CD4-positive, alpha-beta T cell treated with Interleukin-10 for 1 hour (primary cell): Measurements from ENCODE around the gene ITFG2.

Experiments
- DNase-seq: peaks from one replicate; pipeline ENCODE4 v3.0.0-alpha.2; 2020

Gene ITFG2

DNA sequence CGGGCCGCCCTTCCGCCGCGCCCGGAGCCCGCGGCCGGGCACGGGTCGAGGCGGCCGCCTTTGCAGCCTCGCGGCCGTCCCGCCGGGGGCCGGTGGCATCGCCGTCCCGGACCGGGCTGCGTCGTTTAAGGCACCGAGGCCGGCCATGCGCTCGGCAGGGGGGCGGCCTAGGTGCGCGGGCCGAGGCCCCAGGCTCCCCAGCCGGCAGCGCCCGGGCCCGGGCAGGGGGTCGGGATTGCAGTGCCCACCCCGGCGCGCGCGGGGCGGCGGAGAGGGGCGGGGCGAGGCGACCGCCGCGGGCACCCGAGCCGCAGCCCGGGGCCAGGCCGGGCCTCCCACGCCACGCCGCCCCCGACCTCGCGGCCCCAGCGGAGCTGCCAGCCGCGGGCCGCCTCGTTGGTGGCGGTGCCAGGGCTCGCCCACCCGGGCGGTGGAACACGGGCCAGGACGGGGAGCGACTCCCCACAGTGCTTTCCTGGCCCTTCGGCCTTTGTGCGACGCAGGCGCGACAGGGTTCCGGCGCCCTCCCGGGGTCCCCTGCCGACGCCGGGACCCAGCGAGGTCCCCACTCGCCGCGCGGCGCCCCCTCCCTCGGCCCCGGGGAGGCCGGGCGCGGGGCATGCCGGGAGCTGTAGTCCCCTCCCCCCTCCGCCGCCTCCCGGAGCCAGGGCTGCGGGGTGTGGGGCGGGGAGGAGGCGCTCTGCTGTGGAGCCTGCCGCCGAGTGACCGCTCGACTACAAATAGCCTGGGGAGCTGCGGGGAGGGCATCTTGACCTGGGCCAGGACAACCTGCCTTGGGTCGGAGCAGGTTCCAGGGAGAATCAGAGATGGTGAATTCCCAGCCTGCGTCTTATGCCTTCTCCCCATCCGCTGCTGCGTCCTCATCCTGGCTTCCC lies 16.9 kb upstream of the ITFG2 start:
- DNase-seq, result peak; percentile 74

DNA sequence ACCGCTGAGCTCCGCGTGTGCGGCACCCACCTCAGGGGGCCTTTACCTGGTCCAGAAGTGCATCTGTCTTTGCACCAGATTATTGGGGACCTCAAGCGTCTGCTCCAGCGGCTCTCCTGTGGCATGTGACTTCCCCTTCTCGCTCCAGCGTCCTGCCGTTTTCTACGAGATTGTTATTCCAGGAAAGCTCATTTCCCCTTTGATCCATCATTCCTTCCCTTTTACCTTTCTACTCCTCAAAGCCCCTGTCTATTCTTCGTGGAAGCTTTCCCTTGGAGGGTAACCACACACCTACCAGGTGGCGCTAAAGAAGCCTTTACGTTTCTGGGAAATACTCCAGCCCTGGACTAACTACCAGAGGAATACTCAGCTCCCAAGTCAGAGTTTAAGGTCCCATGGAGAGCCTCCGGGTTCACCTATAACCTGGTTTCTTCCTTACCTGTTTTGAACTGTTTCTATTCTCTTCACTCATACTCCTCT lies 16.2 kb upstream of the ITFG2 start:
- no peak for DNase-seq

GRCh38 chr12:2797721-2798418 lies 14.6 kb upstream of the ITFG2 start:
- DNase-seq, result no peak

- no peak for DNase-seq
Observed at GRCh38 chr12:2800046-2800570, 12.4 kb upstream of the ITFG2 start.

GRCh38 chr12:2801044-2801783 lies 11.3 kb upstream of the ITFG2 start:
- DNase-seq, result no peak

- no peak for DNase-seq
Observed at GRCh38 chr12:2803635-2804392, 8.7 kb upstream of the ITFG2 start.

DNA sequence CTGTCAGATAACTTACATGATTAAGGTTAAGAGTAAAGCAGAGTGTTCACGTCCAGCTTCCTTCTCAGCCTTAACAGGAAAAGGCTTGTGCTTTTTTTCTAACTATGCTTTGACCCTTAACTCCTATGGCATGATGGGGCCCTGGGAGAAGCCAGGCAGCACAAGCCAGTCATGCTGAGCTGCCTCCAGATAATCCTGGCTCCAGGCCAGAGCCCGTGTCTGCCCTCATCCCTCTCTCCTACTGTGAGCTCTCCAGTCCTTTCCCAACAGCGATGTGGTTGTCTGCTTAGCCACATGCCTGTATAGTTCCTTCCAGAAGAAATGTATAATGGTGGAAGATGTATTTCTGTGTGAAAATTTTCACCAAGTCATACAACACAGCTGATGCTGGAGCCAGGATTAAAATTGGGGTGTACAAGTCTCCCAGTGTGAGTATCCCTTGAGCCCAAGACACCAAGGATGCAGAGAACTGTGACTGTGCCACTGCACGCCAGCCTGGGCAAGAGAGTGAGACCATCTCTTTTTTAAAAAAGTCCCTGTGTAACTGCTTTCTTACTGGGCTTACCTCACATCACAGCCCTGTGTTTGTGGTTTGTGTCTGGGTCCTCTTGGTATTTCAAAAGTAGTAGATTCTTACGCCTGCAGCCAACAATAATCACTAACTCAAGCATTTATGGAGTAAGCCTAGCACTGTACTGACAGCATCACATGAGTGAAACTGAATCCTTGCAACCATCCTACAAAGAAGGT lies 7.9 kb upstream of the ITFG2 start:
- DNase-seq, result no peak

GRCh38 chr12:2805143-2805520 lies 7.3 kb upstream of the ITFG2 start:
- no peak for DNase-seq

GRCh38 chr12:2806700-2807099 lies 5.8 kb upstream of the ITFG2 start:
- no peak for DNase-seq

DNA sequence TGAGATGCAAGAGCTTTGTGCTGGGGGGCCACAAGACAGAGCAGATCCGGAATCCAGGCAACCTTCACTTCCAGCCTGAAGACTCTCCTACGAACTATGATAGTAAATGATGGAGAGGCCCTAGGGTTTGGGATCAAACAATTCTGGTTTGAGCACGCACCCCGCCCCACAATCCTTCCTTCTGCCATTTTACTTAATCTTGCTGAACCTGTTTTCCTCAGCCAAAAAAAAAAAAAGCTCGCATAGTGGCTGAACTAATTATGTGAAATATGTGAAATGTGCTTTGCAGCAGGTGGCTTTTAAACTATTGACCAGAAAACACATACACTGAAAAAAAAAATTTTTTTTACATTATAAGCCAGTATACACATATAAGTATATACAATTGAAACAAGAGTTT lies 667 bp upstream of the ITFG2 start:
- DNase-seq, result no peak

- peak; percentile 66 for DNase-seq
Observed at GRCh38 chr12:2813214-2814185, 1.0 kb downstream of the ITFG2 start.

- no peak for DNase-seq
Observed at GRCh38 chr12:2819810-2820209, 7.3 kb downstream of the ITFG2 start.

GRCh38 chr12:2820432-2820831 lies 8.0 kb downstream of the ITFG2 start:
- DNase-seq, result no peak

DNA sequence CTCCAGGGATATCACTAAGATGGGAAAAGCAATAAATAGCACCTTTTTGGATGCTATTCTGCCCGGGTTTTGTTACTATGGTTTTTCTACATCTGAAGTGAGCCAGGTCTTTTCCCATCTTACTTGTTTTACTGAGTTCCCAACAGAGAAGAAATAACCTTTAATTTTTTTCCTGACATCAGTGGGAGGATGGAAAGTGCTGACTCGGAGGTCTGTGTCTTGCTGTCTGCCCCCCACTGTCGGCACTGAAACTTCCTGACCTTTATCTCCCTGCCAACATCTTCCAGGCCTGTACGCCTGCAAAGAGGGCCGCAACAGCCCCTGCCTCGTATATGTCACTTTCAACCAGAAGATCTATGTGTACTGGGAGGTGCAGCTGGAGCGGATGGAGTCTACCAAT lies 11.0 kb downstream of the ITFG2 start:
- no peak for DNase-seq

DNA sequence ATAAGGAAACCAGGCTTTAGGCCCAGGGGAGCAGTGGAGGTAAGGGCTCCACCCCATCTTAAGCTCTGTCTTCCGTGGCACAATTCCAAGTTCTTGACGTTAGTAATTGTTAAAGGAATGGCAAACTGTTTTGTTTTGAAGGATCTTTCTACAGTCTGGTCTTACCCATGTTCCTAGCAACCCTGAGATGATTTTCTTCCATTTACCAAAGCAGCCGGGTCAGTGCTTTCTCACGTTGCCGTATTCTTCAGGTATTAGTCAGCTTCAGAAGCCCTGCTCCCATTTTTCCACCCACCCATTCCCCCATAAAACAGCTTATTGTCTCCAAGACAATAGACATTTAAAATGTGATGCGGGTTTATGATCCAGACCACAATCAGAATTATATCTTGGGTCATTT lies 12.1 kb downstream of the ITFG2 start:
- no peak for DNase-seq

DNA sequence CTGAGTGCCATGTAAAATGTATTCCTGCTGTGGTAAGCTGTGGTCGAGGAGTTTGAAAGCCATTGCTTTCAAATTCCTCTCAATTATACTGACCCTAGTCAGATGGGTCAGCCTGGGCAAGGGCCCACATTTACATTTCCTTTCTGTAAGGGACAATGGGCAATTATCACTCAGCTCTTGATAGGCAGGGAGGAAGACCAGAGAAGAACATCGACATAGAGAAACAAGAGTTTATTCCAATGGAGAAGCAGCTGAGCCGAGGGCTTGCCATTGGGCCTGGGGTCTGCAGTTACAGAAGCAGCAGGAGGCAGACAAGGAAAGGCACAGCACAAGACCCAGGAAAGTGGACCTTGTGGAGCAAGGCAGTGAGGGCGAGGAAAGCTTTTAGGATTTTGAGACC lies 12.7 kb downstream of the ITFG2 start:
- DNase-seq, result no peak

DNA sequence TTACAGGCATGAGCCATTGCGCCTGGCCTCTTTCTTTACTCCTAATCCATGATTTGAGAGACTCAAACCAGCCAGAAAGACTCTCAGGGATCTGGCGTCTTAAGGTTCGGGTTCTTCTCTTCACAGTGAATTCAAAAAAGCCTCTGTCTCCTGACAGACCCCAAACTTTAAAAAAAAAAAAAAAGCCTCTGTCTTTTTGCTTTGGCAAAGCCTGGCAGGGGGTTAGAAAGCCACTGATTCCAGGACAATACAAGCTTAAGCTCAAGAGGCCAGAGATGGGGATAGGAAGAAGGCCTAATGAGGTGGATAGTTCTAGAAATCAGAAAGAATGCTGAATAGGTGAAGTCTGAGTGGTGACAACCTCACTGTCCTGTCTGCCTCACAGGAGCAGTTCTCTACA lies 13.6 kb downstream of the ITFG2 start:
- no peak for DNase-seq

GRCh38 chr12:2826721-2827515 lies 14.4 kb downstream of the ITFG2 start:
- no peak for DNase-seq

GRCh38 chr12:2829275-2829674 lies 16.8 kb downstream of the ITFG2 start:
- DNase-seq, result no peak
